NCI-H748 (cell line): ENCODE measurements around the gene MEF2A.
"Not testable (repeated sequence)": the region's sequence is repeated elsewhere in the genome, so short reads cannot be mapped to it uniquely, and the experiment has no call there.

Source experiments
- DNase-seq: peaks from one replicate; lab custom pipeline; 2025; ENCODE audit not compliant: unreplicated experiment; lab: John Stamatoyannopoulos, UW

The MEF2A gene

GRCh38 chr15:99644913-99645542 is 79.2 kb downstream of the MEF2A start:
- no peak for DNase-seq

GRCh38 chr15:99645543-99645935 is 79.8 kb downstream of the MEF2A start:
- no peak for DNase-seq

GRCh38 chr15:99645951-99646350 is 80.2 kb downstream of the MEF2A start:
- DNase-seq, result no peak

- DNase-seq, result no peak
Measured at GRCh38 chr15:99651023-99651807, 85.4 kb downstream of the MEF2A start.

GRCh38 chr15:99656205-99656604 is 90.4 kb downstream of the MEF2A start:
- no peak for DNase-seq

- no peak for DNase-seq
Measured at GRCh38 chr15:99657996-99658395, 92.2 kb downstream of the MEF2A start.

- DNase-seq, result no peak
Measured at GRCh38 chr15:99662903-99663302, 97.1 kb downstream of the MEF2A start.

GRCh38 chr15:99666073-99666472 is 100.3 kb downstream of the MEF2A start:
- not testable (repeated sequence) for DNase-seq

GRCh38 chr15:99668533-99669182 is 102.9 kb downstream of the MEF2A start:
- DNase-seq, result no peak

- DNase-seq, result no peak
Measured at GRCh38 chr15:99669250-99669649, 103.5 kb downstream of the MEF2A start.

- DNase-seq, result no peak
Measured at GRCh38 chr15:99671926-99672635, 106.3 kb downstream of the MEF2A start.

GRCh38 chr15:99673111-99673510 is 107.3 kb downstream of the MEF2A start:
- no peak for DNase-seq

GRCh38 chr15:99674279-99674678 is 108.5 kb downstream of the MEF2A start:
- no peak for DNase-seq

GRCh38 chr15:99677540-99678134 is 111.9 kb downstream of the MEF2A start:
- DNase-seq, result no peak

GRCh38 chr15:99680276-99680675 is 114.5 kb downstream of the MEF2A start:
- no peak for DNase-seq

GRCh38 chr15:99681990-99682389 is 116.2 kb downstream of the MEF2A start:
- no peak for DNase-seq

- DNase-seq, result no peak
Measured at GRCh38 chr15:99682455-99682854, 116.7 kb downstream of the MEF2A start.

GRCh38 chr15:99683000-99683670 is 117.4 kb downstream of the MEF2A start:
- DNase-seq, result no peak

GRCh38 chr15:99686290-99686689 is 120.5 kb downstream of the MEF2A start:
- DNase-seq, result no peak

GRCh38 chr15:99692825-99693224 is 127.0 kb downstream of the MEF2A start:
- DNase-seq, result no peak

- DNase-seq, result no peak
Measured at GRCh38 chr15:99696096-99696495, 130.3 kb downstream of the MEF2A start.
